PC-9 (cell line): Measurements from ENCODE around the gene TMIGD2. TPM values are rescaled to one million over a fixed set of nuclear protein-coding genes. Genes with fewer than 3 reads are reported as not detected.

Experiments used
- BruUV-seq: library from RNA; stranded (reverse); fragments of 400-500 nt; replicated peaks from 2 replicates; lab custom pipeline; 2021; lab: Mats Ljungman, UMichigan
- CTCF ChIA-PET: fragments of 300-600 bp; sonication (Branson Sonifier 250); formaldehyde crosslinking; loops from one replicate; lab custom pipeline; 2022; ENCODE audit warnings: antibody characterized with exemption; lab: Charles Lee
- POLR2A ChIA-PET: fragments of 300-600 bp; sonication (Branson Sonifier 250); formaldehyde crosslinking; loops from one replicate; lab custom pipeline; 2022; ENCODE audit warnings: antibody characterized with exemption; ENCODE audit not compliant: unreplicated experiment; lab: Charles Lee
- DNase-seq, 2 experiments: peaks; one replicate each; pipeline versions ENCODE4 v3.0.0 to v3.0.0-alpha.2; 2015 to 2022; ENCODE audit warnings: mixed read lengths in 1 of 2
- H2AFZ ChIP-seq: fragments of 200-600 bp; sonication (generic); 2 replicates; pipeline ENCODE4 v1.8.1; 2017; ENCODE audit warnings: antibody characterized with exemption
- H3F3A ChIP-seq: fragments of 200-600 bp; sonication (generic); 2 replicates; pipeline ENCODE4 v1.8.1; 2017; ENCODE audit warnings: antibody characterized with exemption, mild to moderate bottlenecking, low read depth; ENCODE audit not compliant: insufficient read depth
- H3K27ac ChIP-seq: fragments of 200-600 bp; sonication (generic); 2 replicates; pipeline ENCODE4 v1.6.1; 2016; ENCODE audit warnings: mixed run types
- H3K27me3 ChIP-seq: fragments of 200-600 bp; sonication (generic); 2 replicates; pipeline ENCODE4 v1.6.1; 2016; ENCODE audit warnings: low read depth, mixed run types; ENCODE audit not compliant: insufficient read depth
- H3K36me3 ChIP-seq: fragments of 200-600 bp; sonication (generic); 2 replicates; pipeline ENCODE4 v1.6.1; 2016; ENCODE audit warnings: low read depth, mixed run types
- H3K4me1 ChIP-seq: fragments of 200-600 bp; sonication (generic); replicated peaks from 2 replicates; pipeline ENCODE4 v1.6.1; 2016; ENCODE audit warnings: mixed run types; ENCODE audit not compliant: insufficient read depth
- H3K4me2 ChIP-seq: fragments of 200-600 bp; sonication (generic); 2 replicates; pipeline ENCODE4 v1.6.1; 2017; ENCODE audit warnings: mixed run types
- H3K4me3 ChIP-seq: fragments of 200-600 bp; sonication (generic); 2 replicates; pipeline ENCODE4 v1.6.1; 2016; ENCODE audit warnings: mixed run types
- H3K79me2 ChIP-seq: fragments of 200-600 bp; sonication (generic); 2 replicates; pipeline ENCODE4 v1.6.1; 2017; ENCODE audit warnings: low read depth, mixed run types
- H3K9me2 ChIP-seq: fragments of 200-600 bp; sonication (generic); 2 replicates; pipeline ENCODE4 v1.8.1; 2017; ENCODE audit warnings: mild to moderate bottlenecking; ENCODE audit not compliant: insufficient read depth
- H3K9me3 ChIP-seq: fragments of 200-600 bp; sonication (generic); 2 replicates; pipeline ENCODE4 v1.8.1; 2016; ENCODE audit warnings: low read depth; ENCODE audit not compliant: insufficient read depth
- H4K20me1 ChIP-seq: fragments of 200-600 bp; sonication (generic); 2 replicates; pipeline ENCODE4 v1.8.1; 2017; ENCODE audit not compliant: insufficient read depth
- EZH2 ChIP-seq: fragments of 200-600 bp; sonication (generic); IDR thresholded peaks from 2 replicates; pipeline ENCODE4 v1.8.0; 2017; ENCODE audit warnings: antibody characterized with exemption, low read depth
- intact Hi-C: fragments of 100-400 bp; cut with micrococcal nuclease; formaldehyde crosslinking; loops from one replicate; pipeline ENCODE4 v1.10.0; 2022; ENCODE audit not compliant: unreplicated experiment
- total RNA-seq: library from RNA; stranded (reverse); gene quantifications from 2 replicates; pipeline ENCODE4 v1.2.3, GENCODE V29; 2021
- TF ChIP-seq, protein P1 (sequence below): fragments of 200-600 bp; sonication (generic); conservative IDR thresholded peaks from 2 replicates; pipeline ENCODE4 v1.6.1; 2017; ENCODE audit warnings: mixed run types, antibody characterized with exemption, mild to moderate bottlenecking, moderate library complexity

Gene TMIGD2
- total RNA-seq, 1 experiment from 2014 or later: not detected

DNA sequence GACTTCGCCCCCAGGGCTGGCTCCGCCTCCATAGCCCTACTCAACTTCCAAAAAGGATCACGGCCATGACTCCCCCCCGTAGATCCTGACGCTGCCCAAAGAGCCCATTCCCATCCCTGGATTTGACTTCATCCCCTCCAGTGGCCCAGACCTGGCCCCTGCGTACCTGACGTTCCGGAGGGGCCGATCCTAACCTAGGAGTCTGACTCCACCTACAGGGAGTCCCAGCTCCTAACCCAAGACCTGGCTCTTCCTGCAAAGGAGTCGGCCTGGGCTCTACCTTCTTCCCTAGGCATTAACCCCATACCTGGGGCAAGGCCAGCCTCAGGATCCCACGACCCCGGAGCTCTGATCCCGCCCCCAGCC lies 25.7 kb upstream of the TMIGD2 start:
- BruUV-seq: no TSS peak
- DNase-seq: no peak
- H3K27ac ChIP-seq: no peak overlapping the region
- POLR2A ChIA-PET: no interaction called here
- no peaks in the 10 kb centered on the region for H3K27me3 ChIP-seq
- no peaks in the 10 kb centered on the region for H3K79me2 ChIP-seq
- CTCF ChIA-PET: no interaction called here
- H3K4me3 ChIP-seq: no peak overlapping the region
- no peaks in the 10 kb centered on the region for H3K4me1 ChIP-seq
- no peaks in the 10 kb centered on the region for H3K9me3 ChIP-seq
- no peak overlapping the region for H2AFZ ChIP-seq
- no peak overlapping the region for H3K4me2 ChIP-seq
- no peaks in the 10 kb centered on the region for H3K9me2 ChIP-seq
- no peaks in the 10 kb centered on the region for H3F3A ChIP-seq
- TF ChIP-seq, protein P1, sequence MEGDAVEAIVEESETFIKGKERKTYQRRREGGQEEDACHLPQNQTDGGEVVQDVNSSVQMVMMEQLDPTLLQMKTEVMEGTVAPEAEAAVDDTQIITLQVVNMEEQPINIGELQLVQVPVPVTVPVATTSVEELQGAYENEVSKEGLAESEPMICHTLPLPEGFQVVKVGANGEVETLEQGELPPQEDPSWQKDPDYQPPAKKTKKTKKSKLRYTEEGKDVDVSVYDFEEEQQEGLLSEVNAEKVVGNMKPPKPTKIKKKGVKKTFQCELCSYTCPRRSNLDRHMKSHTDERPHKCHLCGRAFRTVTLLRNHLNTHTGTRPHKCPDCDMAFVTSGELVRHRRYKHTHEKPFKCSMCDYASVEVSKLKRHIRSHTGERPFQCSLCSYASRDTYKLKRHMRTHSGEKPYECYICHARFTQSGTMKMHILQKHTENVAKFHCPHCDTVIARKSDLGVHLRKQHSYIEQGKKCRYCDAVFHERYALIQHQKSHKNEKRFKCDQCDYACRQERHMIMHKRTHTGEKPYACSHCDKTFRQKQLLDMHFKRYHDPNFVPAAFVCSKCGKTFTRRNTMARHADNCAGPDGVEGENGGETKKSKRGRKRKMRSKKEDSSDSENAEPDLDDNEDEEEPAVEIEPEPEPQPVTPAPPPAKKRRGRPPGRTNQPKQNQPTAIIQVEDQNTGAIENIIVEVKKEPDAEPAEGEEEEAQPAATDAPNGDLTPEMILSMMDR: no peak
- no peak for TF ChIP-seq EZH2
- H4K20me1 ChIP-seq: no peaks in the 10 kb centered on the region
- no peaks in the 10 kb centered on the region for H3K36me3 ChIP-seq
- intact Hi-C loops: no loop called here

DNA sequence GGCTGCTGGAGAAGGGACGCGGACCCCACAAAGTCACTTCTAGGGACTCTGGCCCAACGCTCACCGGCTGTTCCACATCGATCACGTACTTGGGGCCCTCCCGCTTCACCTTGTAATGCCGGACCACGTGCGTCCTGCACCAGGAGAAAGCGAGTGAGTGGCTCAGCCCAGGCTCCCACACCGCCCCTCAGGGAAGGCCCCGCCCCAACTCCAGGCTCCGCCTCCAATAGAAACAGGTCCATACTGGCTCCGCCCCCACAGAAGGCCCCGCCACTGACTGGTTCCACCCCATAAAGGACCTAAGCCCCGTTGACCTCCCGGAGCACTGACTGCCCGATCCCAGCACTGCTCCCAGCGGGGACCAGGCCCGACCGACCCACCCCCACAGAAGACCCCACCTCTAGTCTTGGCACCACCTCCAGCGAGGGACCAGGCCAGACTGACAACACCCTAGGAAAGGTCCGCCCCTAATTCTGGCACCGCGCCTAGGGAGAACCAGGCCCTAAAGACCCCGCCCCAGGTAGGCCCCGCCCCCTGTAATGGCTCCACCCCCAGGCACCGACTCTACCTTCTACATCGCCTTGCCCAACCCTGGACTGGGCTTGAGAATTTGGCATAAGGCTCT lies 25.2 kb upstream of the TMIGD2 start:
- Histone ChIP-seq H4K20me1 (no peaks in the 10 kb centered on the region), H3K36me3 (no peaks in the 10 kb centered on the region), H3K9me3 (no peaks in the 10 kb centered on the region), H3K9me2 (no peaks in the 10 kb centered on the region), H3K79me2 (no peaks in the 10 kb centered on the region), H3K27me3 (no peaks in the 10 kb centered on the region), H3K4me2 (no peak overlapping the region), H3K27ac (no peak overlapping the region), H2AFZ (no peak overlapping the region), H3F3A (no peaks in the 10 kb centered on the region), H3K4me3 (no peak overlapping the region), H3K4me1 (no peaks in the 10 kb centered on the region)
- DNase-seq: no peak
- POLR2A ChIA-PET: no interaction called here
- CTCF ChIA-PET: no interaction called here
- no TSS peak for BruUV-seq
- intact Hi-C loops: no loop called here
- TF ChIP-seq, protein P1: no peak
- TF ChIP-seq EZH2: no peak

DNA sequence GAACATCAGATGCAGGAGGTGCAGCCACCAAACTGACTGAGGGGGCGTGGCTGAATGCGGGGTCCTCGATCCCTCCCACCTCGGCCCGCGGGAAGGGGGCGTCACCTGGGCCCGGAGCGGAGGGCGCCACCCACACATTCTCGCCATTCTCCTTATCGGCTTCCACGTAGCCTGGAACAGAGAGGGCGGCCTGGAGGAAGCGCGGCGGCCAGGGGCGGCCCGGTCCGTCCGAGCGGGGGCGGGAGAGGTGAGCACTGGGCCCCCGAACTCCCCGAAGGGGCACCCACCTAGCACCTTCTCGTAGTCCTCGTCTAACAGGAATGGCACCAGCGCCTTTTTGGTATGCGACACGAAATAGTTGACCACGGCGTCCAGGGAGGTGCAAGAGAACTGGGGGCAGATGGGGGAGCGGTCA lies 24.7 kb upstream of the TMIGD2 start:
- Histone ChIP-seq H3K4me3 (no peak overlapping the region), H3K4me2 (no peak overlapping the region), H3K36me3 (no peaks in the 10 kb centered on the region), H3K4me1 (no peaks in the 10 kb centered on the region), H3K27ac (no peak overlapping the region), H3K9me2 (no peaks in the 10 kb centered on the region), H3F3A (no peaks in the 10 kb centered on the region), H4K20me1 (no peaks in the 10 kb centered on the region), H2AFZ (no peak overlapping the region), H3K79me2 (no peaks in the 10 kb centered on the region), H3K27me3 (no peaks in the 10 kb centered on the region), H3K9me3 (no peaks in the 10 kb centered on the region)
- POLR2A ChIA-PET: no interaction called here
- CTCF ChIA-PET: no interaction called here
- TF ChIP-seq EZH2: no peak
- TF ChIP-seq, protein P1: no peak
- BruUV-seq: no TSS peak
- intact Hi-C loops: no loop called here
- no peak for DNase-seq
